ENCODE measurements around the gene GPR27.
A peak's percentile ranks its signal among the peaks of the same experiment; 100 is the strongest.

The GPR27 gene

GRCh38 chr3:71723452-71724170, 30.0 kb upstream of the GPR27 start:
- no peak for TF ChIP-seq CTCF (IDR thresholded peaks at IDR 0.05; ENCODE audit: insufficient read depth, missing control alignments)
- DNase-seq (ENCODE audit: insufficient read length, low spot score): no peak
- no peak for FAIRE-seq

DNA sequence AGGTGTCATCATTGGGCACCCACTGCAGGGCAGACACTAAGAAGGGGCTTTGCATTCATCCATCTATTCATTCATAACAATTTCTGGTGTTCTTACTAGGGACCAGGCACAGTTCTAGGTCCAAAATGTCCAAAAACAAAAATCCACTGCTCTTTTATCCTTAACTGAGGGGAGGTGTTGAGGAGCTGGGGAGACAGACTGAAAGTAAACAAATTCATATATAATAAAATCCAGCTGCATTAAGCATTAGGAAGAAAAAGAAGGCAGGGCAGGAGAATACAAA, 29.5 kb upstream of the GPR27 start:
- FAIRE-seq (no peak), DNase-seq (ENCODE audit: insufficient read length, low spot score) (no peak)

DNA sequence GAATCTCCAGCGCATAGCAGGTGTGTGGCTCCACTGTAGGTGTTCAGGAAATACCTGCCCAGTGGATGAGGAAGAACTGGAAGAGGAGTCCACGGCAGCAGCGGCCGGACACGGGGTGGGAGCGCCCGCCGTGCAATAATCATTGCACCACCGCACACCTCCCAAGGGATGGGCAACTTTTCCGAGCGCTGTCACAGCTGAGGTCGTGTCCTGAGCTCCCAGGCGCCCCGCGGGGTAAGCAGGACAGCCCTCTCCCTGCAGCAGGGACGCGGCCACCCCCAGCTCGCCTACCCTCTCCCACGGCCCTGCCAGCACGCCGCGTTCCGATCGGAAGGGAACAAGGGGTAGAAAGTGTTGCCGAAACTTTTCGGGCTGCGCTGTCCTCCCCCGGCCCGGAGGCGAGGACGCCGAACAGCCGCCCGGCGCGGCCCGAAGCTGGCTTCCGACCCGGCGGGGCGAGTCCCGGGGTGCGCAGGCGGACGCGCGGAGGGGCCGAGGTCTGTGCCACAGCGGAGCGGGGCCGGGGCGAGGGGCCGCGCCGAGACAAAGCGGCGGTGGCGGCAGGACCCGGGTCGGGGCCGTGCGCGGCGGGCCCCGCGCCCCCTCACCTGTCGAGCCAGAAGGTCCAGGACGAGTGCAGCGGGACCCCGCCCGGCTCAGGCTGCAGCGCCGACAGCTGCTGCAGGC, 28.9 kb upstream of the GPR27 start:
- DNase-seq (ENCODE audit: insufficient read length, low spot score) (no peak), FAIRE-seq (no peak)
- TF ChIP-seq CTCF (IDR thresholded peaks at IDR 0.05; ENCODE audit: insufficient read depth, missing control alignments): no peak

More for the DNA sequence above, 29.5 kb upstream of the GPR27 start:
- no peak for TF ChIP-seq CTCF (IDR thresholded peaks at IDR 0.05; ENCODE audit: insufficient read depth, missing control alignments)

DNA sequence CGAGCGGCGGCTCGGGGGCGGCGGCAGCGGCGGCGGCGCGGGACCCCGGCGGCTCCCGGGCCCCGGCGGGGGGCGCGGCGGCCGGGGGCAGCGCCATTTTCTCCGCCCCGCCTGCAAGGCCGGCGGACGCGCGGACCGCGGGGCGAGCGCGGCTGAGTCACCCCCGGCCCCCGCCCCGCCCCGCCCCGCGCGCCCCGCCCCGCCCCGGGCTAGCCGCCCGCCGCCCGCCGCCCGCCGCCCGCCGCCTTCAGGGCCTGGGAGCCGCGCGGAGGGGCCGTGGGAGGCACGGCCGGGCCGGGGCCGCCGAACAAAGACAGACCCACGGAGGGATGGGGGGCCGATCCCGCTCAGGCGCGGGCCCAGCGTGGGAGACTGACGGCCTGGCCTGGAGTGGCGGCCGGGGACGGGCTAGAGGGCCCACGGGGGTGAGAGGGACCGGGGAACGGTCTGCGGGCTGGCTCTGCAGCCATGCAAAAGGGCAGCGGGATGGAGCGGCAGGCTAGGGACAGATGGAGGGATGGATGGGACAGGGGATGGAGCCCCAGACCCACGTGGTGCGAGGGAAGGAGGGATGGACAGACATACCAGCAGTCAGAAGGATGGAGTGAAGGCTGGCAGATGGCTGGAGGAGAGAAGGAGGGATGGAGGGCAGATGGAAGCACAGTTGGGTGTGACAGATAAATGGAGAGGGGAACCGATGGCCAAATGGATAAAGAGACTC, 28.2 kb upstream of the GPR27 start, which contains the start of gene EIF4E3:
Gene EIF4E3, minus strand, starts transcription at position 132 of the 721 bp plus-strand sequence. Its CDS starts 35 bp downstream, at position 97.
- FAIRE-seq (no peak), DNase-seq (ENCODE audit: insufficient read length, low spot score) (peak; percentile 51)
- no peak for TF ChIP-seq CTCF (IDR thresholded peaks at IDR 0.05; ENCODE audit: insufficient read depth, missing control alignments)

DNA sequence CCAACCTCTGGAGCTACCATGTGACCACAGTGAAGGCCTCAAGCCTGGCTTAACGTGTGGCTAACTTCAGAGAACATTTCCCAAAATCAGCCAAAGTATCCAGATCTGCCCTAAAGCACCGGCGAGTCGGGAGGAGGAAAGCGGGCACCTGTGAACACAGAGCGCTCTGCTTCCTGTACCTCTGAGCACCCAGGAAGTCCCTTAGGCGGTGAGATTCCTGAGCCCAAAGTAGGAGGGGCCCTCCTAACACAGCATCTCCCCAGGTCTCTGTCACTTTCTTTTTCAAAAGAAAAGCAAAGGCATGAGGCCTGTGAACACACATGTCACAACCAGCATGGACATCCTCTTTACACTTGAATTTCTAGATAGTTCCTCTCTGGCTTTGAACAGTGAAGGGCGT, 27.5 kb upstream of the GPR27 start:
- FAIRE-seq (no peak), DNase-seq (ENCODE audit: insufficient read length, low spot score) (no peak)
- no peak for TF ChIP-seq CTCF (IDR thresholded peaks at IDR 0.05; ENCODE audit: insufficient read depth, missing control alignments)

DNA sequence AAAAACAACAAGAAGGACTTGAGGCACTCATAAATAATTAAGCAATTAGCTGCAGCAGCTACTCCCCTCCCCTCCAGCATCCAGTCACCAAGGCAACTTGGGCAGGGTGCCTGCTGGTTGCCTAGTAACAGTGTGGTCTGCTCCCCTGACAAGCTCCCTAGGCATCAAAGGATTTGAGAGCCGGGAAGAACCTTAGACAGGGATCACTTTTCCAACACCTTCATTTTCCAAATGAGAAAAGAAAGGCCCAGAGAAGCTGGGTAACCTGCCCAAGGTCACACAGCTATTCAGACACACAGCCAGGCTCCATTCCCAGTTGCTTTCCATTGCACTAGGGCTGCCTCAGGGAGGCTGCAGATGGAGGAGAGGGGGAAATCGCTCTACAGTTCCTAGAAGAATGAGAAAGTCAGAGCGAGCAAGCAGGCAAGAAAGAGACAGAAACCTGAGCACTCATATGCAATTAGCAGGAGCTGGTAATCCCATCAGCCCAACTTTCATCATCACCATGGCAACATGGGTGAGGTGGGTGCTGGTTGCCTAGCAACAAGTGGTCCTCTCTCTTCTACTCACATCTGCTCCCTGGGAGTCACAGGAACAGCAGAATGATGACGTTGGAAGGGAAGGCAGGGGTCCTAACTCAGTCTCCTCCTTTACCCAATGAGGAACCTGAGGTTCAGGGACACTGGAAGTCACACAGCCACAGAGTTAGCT, 24.9 kb upstream of the GPR27 start:
- TF ChIP-seq CTCF (IDR thresholded peaks at IDR 0.05; ENCODE audit: insufficient read depth, missing control alignments): no peak
- FAIRE-seq (no peak), DNase-seq (ENCODE audit: insufficient read length, low spot score) (no peak)
